ENCODE data around the gene RUFY4.

- TF ChIP-seq POLR2A (IDR thresholded peaks at IDR 0.05; ENCODE audit: low read length) (no peak), CHD4 (IDR thresholded peaks at IDR 0.05; ENCODE audit: borderline replicate concordance) (no peak), RAD21 (conservative IDR thresholded peaks at IDR 0.05 in 1 of 2, IDR thresholded peaks at IDR 0.05 in 1 of 2) (no peak), CEBPB (IDR thresholded peaks at IDR 0.05) (no peak), NFE2L2 (conservative IDR thresholded peaks at IDR 0.05; ENCODE audit: low read length) (no peak), CTCF (IDR thresholded peaks at IDR 0.05) (no peak), ZFP36 (IDR thresholded peaks at IDR 0.05; ENCODE audit: borderline replicate concordance, partially characterized antibody) (no peak), EP300 (IDR thresholded peaks at IDR 0.05) (no peak), CBX2 (IDR thresholded peaks at IDR 0.05; ENCODE audit: borderline replicate concordance, low read depth) (no peak), NPAS2 (CRISPR knock-in tag; IDR thresholded peaks at IDR 0.05; ENCODE audit: borderline replicate concordance) (no peak), FOSL2 (IDR thresholded peaks at IDR 0.05) (no peak), FOSL2 (CRISPR knock-in tag; IDR thresholded peaks at IDR 0.05) (no peak)
- TF ChIP-seq, protein P1, sequence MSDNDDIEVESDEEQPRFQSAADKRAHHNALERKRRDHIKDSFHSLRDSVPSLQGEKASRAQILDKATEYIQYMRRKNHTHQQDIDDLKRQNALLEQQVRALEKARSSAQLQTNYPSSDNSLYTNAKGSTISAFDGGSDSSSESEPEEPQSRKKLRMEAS (IDR thresholded peaks at IDR 0.05): no peak
Observed at GRCh38 chr2:218029366-218030360, 39.4 kb upstream of the RUFY4 start.

All from A549 (cell line).